GM20431 (cell line): ENCODE results near the gene NFYB.
"Not testable (repeated sequence)": the region's sequence is repeated elsewhere in the genome, so short reads cannot be mapped to it uniquely, and the experiment has no call there.

ENCODE experiments used
- in situ Hi-C: fragments of 300-500 bp; cut with MseI, MboI; formaldehyde crosslinking; loops from one replicate; pipeline ENCODE4 v1.15.0; 2020; ENCODE audit warnings: low sequenced_read_pairs; ENCODE audit not compliant: unreplicated experiment

The NFYB gene

GRCh38 chr12:104164634-104165033, 26.6 kb upstream of the NFYB start:
- in situ Hi-C loops: no loop called here

- in situ Hi-C loops: no loop called here
Measured at GRCh38 chr12:104163631-104164030, 25.6 kb upstream of the NFYB start.

GRCh38 chr12:104163028-104163427, 25.0 kb upstream of the NFYB start:
- in situ Hi-C loops: not testable (repeated sequence)

GRCh38 chr12:104155711-104156555, 17.9 kb upstream of the NFYB start:
- in situ Hi-C loops: no loop called here

- in situ Hi-C loops: no loop called here
Measured at GRCh38 chr12:104154806-104155205, 16.8 kb upstream of the NFYB start.

GRCh38 chr12:104154286-104154685, 16.3 kb upstream of the NFYB start:
- in situ Hi-C loops: no loop called here

GRCh38 chr12:104152685-104153241, 14.8 kb upstream of the NFYB start:
- in situ Hi-C loops: no loop called here

GRCh38 chr12:104150416-104150815, 12.4 kb upstream of the NFYB start:
- in situ Hi-C loops: no loop called here

- in situ Hi-C loops: no loop called here
Measured at GRCh38 chr12:104147346-104147745, 9.3 kb upstream of the NFYB start.

- in situ Hi-C loops: no loop called here
Measured at GRCh38 chr12:104143918-104144317, 5.9 kb upstream of the NFYB start.

- in situ Hi-C loops: no loop called here
Measured at GRCh38 chr12:104143002-104143401, 5.0 kb upstream of the NFYB start.

- in situ Hi-C loops: no loop called here
Measured at GRCh38 chr12:104142543-104142942, 4.5 kb upstream of the NFYB start.

- in situ Hi-C loops: no loop called here
Measured at GRCh38 chr12:104138797-104139152, 765 bp upstream of the NFYB start.

- in situ Hi-C loops: no loop called here
Measured at GRCh38 chr12:104137001-104137901, 759 bp downstream of the NFYB start.

- in situ Hi-C loops: no loop called here
Measured at GRCh38 chr12:104136577-104136976, 1.4 kb downstream of the NFYB start.

GRCh38 chr12:104134882-104135281, 3.1 kb downstream of the NFYB start:
- in situ Hi-C loops: no loop called here

GRCh38 chr12:104133866-104134265, 4.1 kb downstream of the NFYB start:
- in situ Hi-C loops: no loop called here

GRCh38 chr12:104133321-104133720, 4.7 kb downstream of the NFYB start:
- in situ Hi-C loops: no loop called here

GRCh38 chr12:104132351-104132956, 5.6 kb downstream of the NFYB start:
- in situ Hi-C loops: no loop called here

GRCh38 chr12:104131609-104132008, 6.4 kb downstream of the NFYB start:
- in situ Hi-C loops: no loop called here
